IPS-15b (cell line): ENCODE data around the gene DOCK2.
A peak's percentile ranks its signal among the peaks of the same experiment; 100 is the strongest.

Experiments
- H3K27me3 ChIP-seq: one replicate; pipeline ENCODE4 v1.6.1; 2013; ENCODE audit warnings: low read length; ENCODE audit not compliant: control insufficient read depth, insufficient read depth
- H3K36me3 ChIP-seq: one replicate; pipeline ENCODE4 v1.6.1; 2013; ENCODE audit warnings: low read length; ENCODE audit not compliant: control insufficient read depth, insufficient read depth
- H3K4me1 ChIP-seq: one replicate; pipeline ENCODE4 v1.6.1; 2013; ENCODE audit warnings: mild to moderate bottlenecking, low read length; ENCODE audit not compliant: control insufficient read depth, insufficient read depth
- H3K4me3 ChIP-seq: one replicate; pipeline ENCODE4 v1.5.1; 2013; ENCODE audit warnings: low read depth, low read length
- H3K9ac ChIP-seq: one replicate; pipeline ENCODE4 v1.6.1; 2013; ENCODE audit warnings: low read depth, mild to moderate bottlenecking, low read length
- H3K9me3 ChIP-seq: one replicate; pipeline ENCODE4 v1.6.1; 2013; ENCODE audit warnings: mild to moderate bottlenecking, low read length; ENCODE audit not compliant: control insufficient read depth, insufficient read depth

The DOCK2 gene

DNA sequence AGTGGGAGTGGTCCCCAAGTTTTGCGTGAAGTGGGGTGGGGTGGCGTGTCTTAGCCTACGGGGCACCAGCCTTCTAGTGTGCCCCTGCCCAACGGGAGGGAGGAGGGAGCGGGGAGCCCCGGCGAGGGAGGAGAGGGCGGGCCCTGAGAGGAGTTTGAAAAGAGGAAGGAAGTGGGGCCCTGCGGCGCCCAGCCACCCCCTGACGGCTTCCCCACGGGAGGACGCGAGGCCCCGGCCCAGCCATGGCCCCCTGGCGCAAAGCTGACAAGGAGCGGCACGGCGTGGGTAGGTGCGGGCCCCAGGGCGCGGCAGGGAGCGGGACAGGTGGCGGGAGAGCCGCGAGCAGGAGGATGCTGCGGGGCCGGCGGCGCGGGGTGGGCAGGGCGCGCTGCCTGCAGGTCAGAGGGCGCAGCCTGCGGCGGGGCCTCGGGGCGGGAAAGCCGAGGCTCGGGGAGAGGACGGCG lies at the start of gene DOCK2:
DOCK2 (plus strand) TSS at position 191 of the 464 bp plus-strand sequence; CDS start at position 243, 52 bp downstream.
- no peaks in the 10 kb centered on the region for H3K36me3 ChIP-seq
- H3K27me3 ChIP-seq, result peaks cover 6% of the 10 kb centered on the region
- peak within 1 kb of the TSS; percentile 55 for H3K9ac ChIP-seq
- no peaks in the 10 kb centered on the region for H3K4me1 ChIP-seq
- H3K4me3 ChIP-seq, result peak within 1 kb of the TSS; percentile 75
- peaks cover 3% of the 10 kb centered on the region for H3K9me3 ChIP-seq

DNA sequence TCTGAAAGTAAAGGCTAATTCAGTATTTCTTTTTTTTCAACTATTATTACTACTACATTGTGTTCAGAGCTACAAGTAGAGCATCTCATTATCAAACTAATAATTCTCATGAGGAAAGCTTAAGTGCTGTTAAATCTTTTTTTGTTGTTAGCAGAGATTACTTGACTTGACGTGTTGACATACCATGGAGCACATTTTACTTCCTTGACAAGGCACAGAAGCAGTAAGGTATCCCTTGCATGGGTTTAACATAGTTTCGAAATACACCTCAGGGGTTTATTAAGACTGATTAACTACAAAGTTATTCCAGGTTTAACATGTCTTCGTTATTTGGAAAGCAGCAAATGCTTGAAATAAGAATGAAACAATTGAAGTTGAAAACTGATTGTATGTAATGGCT lies 46.5 kb upstream of the DOCK2 start:
- no peak overlapping the region for H3K9ac ChIP-seq
- H3K27me3 ChIP-seq, result no peaks in the 10 kb centered on the region
- H3K36me3 ChIP-seq, result peaks cover 41% of the 10 kb centered on the region
- H3K9me3 ChIP-seq, result no peaks in the 10 kb centered on the region
- H3K4me3 ChIP-seq, result no peak overlapping the region
- H3K4me1 ChIP-seq, result no peaks in the 10 kb centered on the region

DNA sequence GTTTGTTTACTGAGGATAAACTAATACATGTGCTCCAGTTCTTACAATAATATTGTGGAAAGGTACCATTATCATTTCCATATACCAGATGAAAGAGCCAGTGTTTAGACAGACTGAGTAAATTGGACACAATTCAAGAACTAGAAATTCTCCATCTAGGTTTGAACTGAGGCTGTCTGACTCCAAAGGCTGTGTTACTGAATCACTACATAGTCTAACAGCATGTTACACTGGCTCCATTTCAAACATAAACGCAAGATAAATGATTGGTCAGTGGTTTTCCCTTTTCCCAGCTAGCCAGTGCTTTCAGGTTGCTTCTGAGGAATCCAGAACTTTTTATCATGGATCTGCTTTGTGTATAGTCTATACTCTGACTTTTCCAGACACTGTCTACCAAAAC lies 45.4 kb upstream of the DOCK2 start:
- Histone ChIP-seq H3K27me3 (no peaks in the 10 kb centered on the region), H3K9ac (no peak overlapping the region), H3K9me3 (no peaks in the 10 kb centered on the region), H3K4me3 (no peak overlapping the region), H3K36me3 (peaks cover 41% of the 10 kb centered on the region), H3K4me1 (no peaks in the 10 kb centered on the region)

DNA sequence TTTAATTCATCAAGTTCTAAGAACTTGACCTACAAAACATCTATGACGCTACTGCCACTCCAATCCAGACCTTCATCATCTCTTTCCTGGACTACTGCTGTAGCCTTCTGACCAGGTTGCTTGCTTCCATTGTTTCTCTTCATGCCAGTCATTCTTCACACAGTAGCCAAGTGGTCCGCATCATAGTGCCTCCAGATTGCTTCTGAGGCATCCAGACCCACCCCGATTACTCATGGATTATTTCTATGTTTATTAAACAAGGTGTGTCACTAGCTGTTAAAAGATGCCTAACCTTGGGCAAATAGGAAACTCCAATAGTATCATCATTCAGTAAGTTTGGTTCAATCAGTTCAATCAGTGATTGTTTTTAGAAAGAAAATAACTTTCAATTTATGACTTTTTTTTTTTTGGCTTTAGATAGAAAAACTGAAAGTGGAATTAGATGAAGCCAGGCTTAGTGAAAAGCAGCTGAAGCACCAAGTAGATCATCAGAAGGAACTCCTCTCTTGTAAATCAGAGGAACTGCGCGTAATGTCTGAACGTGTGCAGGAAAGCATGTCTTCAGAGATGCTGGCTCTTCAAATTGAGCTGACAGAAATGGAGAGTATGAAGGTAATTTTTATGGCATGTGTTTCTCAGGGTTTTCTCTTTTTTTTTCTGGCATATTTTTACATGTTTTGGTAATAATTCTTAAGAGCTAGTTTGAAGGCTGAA lies 44.0 kb upstream of the DOCK2 start:
- H3K27me3 ChIP-seq, result no peaks in the 10 kb centered on the region
- H3K36me3 ChIP-seq, result peaks cover 41% of the 10 kb centered on the region
- H3K9ac ChIP-seq, result no peak overlapping the region
- H3K9me3 ChIP-seq, result no peaks in the 10 kb centered on the region
- H3K4me3 ChIP-seq, result no peak overlapping the region
- no peaks in the 10 kb centered on the region for H3K4me1 ChIP-seq

DNA sequence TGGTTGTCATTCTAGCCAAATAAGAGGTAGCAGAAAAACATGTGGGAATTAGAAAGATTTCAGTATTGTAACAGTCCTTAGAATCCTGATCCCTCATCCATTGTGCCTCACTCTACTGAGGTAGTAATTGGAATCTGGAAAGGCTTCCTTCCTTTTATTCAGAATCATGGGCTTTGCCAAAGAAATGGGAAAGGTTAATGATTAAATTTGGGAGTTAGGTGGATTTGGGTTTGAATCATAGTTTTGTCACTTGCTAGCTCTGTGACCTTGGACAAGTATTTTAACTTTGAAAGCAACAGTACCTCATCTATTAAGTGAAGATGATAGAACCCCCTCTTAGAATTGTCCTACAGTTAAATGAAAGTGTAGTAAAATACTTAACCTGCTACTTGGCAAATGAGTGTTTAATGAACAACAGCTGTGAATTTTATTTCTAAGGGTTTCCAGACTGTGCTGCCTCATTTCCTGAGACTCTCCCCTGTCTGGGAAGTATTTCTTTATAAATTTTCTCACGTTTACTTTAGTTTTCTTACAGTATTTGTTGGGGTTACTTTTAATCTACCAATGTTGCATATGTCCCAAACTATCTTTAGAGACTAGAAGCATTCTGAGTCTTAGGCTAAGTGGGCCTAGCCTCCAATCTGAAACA lies 41.8 kb upstream of the DOCK2 start:
- Histone ChIP-seq H3K4me1 (no peaks in the 10 kb centered on the region), H3K4me3 (no peak overlapping the region), H3K36me3 (peaks cover 32% of the 10 kb centered on the region), H3K27me3 (no peaks in the 10 kb centered on the region), H3K9ac (no peak overlapping the region), H3K9me3 (no peaks in the 10 kb centered on the region)

DNA sequence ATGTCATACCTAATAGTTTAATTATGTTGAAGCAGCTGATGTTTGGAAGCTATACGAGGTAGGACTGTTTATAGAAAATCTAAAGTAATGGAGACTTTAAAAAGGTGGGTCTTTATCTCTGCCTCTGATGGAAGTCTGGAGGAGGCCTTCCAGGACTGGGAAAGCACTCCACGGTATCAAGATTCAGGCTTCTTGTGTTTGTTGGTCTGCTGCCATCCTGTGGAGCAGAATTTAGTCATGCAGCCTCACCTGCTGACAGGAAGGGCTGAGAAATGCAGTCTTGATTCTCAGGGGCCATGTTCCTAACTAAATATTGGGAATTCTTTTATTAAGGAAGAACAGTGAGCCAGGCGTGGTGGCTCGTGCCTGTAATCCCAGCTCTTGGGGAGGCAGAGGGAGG lies 37.6 kb upstream of the DOCK2 start:
- no peak overlapping the region for H3K9ac ChIP-seq
- H3K9me3 ChIP-seq, result no peaks in the 10 kb centered on the region
- no peaks in the 10 kb centered on the region for H3K4me1 ChIP-seq
- no peaks in the 10 kb centered on the region for H3K27me3 ChIP-seq
- peaks cover 11% of the 10 kb centered on the region for H3K36me3 ChIP-seq
- H3K4me3 ChIP-seq, result no peak overlapping the region

DNA sequence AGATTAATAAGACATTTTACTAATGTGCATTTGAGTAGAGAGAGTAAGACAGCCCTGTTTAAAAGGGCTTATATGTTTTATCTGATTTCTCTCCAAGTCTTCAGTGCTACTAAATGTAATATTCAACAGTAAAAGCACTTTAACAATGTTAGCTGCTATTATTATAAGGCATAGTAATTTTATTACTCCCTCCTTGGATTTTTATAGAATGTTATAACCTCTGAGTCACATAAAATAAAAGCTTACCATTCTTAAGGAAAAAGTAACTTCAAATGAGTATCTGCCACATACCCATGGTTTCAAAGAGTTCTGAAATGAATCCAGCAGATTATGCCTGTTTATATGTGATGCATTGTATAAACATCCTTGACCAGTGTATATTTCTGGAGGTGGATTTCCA lies 34.5 kb upstream of the DOCK2 start:
- Histone ChIP-seq H3K9me3 (no peaks in the 10 kb centered on the region), H3K4me3 (no peak overlapping the region), H3K36me3 (peaks cover 4% of the 10 kb centered on the region), H3K4me1 (no peaks in the 10 kb centered on the region), H3K9ac (no peak overlapping the region), H3K27me3 (no peaks in the 10 kb centered on the region)

DNA sequence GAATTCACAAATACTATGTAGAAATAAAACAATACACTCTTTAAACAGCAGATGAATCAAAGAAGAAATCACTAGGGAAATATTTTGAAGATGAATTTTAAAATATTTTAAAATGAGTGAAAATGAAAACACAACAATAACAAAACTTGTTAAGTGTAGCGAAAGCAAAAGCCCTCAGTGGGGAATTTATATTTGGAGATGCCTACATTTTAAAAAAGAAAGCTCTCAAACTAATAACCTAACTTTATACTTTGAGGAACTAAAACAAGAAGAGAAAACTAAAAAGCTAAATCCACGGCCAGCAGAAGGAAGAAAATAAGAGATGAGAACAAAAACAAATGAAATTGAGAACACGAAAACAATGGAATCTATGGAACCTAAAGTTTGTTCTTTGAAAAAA lies 30.8 kb upstream of the DOCK2 start:
- no peak overlapping the region for H3K9ac ChIP-seq
- H3K4me1 ChIP-seq, result no peaks in the 10 kb centered on the region
- H3K9me3 ChIP-seq, result peaks cover 3% of the 10 kb centered on the region
- H3K4me3 ChIP-seq, result no peak overlapping the region
- H3K27me3 ChIP-seq, result no peaks in the 10 kb centered on the region
- H3K36me3 ChIP-seq, result peaks cover 4% of the 10 kb centered on the region

DNA sequence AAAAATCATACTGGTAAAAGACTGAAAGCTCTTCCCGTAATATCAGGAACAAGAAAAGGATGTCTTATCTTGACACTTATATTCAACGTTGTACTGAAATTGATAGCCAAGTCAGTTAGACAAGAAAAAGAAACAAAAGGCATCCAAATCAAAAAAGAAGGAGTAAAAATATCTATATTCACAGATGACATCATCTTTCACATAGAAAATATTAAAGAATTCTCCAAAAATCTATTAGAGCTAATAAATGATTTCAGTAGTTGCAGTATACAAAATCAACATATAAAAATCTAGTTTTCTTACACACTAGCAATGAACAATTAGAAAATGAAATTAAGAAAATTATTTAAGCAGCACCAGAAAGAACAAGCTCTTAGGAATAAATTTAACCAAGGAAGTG lies 29.2 kb upstream of the DOCK2 start:
- no peaks in the 10 kb centered on the region for H3K4me1 ChIP-seq
- no peak overlapping the region for H3K9ac ChIP-seq
- H3K27me3 ChIP-seq, result no peaks in the 10 kb centered on the region
- H3K9me3 ChIP-seq, result peaks cover 3% of the 10 kb centered on the region
- no peak overlapping the region for H3K4me3 ChIP-seq
- no peaks in the 10 kb centered on the region for H3K36me3 ChIP-seq

DNA sequence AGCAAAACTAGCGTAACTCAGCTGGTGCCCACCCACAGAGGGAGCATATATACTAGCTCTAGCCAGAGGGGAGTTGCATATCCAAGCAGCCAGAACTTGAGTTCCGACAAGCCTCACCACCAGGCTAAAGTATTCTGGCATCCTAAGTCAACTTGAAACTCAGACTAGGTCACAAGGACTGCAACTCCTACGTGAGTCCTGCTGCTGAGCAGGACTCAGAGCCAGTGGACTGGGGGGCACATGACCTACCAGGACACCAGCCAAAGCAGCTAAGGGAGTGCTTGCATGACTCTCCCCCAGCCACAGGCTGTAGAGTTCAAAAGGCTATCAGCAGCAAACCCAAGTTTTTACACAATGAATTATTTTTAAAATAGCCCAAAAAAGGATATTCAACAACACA lies 27.4 kb upstream of the DOCK2 start:
- H3K27me3 ChIP-seq, result no peaks in the 10 kb centered on the region

DNA sequence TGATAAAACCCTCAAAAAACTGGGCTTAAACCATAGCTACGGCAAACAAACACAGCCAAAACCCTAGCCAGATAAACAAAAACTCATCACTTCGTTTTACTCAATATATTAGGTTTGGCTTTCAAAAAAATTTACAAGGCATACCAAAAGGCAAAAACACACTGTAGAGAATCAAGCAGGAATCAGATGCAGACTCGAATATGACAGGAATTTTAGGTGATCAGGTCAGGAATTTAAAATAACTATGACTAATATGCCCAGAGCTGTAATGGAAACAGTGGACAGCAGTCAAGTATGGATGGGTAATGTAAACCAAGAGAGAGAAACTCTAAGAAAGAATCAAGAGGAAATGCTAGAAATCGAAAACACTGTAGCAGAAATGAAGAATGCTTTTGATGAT lies 26.5 kb upstream of the DOCK2 start:
- Histone ChIP-seq H3K36me3 (no peaks in the 10 kb centered on the region), H3K9me3 (peaks cover 3% of the 10 kb centered on the region), H3K9ac (no peak overlapping the region), H3K4me1 (no peaks in the 10 kb centered on the region), H3K27me3 (no peaks in the 10 kb centered on the region), H3K4me3 (no peak overlapping the region)

More for the DNA sequence above, 27.4 kb upstream of the DOCK2 start:
- Histone ChIP-seq H3K4me3 (no peak overlapping the region), H3K36me3 (no peaks in the 10 kb centered on the region), H3K9ac (no peak overlapping the region), H3K4me1 (no peaks in the 10 kb centered on the region), H3K9me3 (peaks cover 3% of the 10 kb centered on the region)

DNA sequence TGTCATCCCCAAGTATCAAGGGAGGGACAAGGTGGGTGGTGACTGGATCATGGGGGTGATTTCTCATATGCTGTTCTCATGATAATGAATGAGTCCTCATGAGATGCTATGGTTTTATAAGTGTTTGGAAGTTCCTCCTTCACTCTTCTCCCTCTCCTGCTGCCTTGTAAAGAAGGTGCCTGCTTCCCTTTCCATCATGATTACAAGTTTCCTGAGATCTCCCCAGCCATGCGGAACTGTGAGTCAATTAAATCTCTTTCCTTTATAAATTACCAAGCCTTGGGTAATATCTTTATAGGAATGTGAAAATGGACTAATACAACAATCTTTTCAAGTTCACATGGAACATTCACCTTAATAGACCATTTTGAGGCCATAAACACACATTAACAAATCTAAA lies 21.5 kb upstream of the DOCK2 start:
- Histone ChIP-seq H3K36me3 (no peaks in the 10 kb centered on the region), H3K4me1 (no peaks in the 10 kb centered on the region), H3K4me3 (no peak overlapping the region), H3K27me3 (no peaks in the 10 kb centered on the region), H3K9ac (no peak overlapping the region), H3K9me3 (peaks cover 3% of the 10 kb centered on the region)
